HG03354 (cell line): ENCODE results near the gene NUP210L.
"Not testable (repeated sequence)": the region's sequence is repeated elsewhere in the genome, so short reads cannot be mapped to it uniquely, and the experiment has no call there.

Experiments used
- ATAC-seq: cut with Tn5 transposase; IDR thresholded peaks from one replicate; pipeline ENCODE4 v1.9.1; 2021; ENCODE audit warnings: mild to moderate bottlenecking; ENCODE audit not compliant: unreplicated experiment, poor library complexity, severe bottlenecking

Gene NUP210L

DNA sequence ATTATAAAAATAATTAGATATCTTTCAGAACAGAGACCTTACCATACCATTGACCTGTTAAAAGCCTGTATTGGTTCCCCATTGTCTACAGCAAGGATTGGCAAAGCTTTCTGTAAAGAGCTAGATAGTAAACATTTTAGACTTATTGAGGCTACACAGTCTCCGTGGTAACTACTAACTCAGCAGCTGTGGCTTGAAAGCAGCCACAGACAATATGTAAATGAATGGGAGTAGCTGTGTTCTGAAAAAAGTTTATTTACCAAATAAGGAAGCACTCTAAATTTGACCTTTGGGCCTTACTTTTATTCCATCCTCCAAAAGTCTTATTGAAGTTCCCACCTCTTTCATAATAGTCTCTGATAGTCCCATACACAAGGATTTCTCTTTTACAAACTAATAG lies 39.7 kb downstream of the NUP210L start:
- ATAC-seq = no peak

DNA sequence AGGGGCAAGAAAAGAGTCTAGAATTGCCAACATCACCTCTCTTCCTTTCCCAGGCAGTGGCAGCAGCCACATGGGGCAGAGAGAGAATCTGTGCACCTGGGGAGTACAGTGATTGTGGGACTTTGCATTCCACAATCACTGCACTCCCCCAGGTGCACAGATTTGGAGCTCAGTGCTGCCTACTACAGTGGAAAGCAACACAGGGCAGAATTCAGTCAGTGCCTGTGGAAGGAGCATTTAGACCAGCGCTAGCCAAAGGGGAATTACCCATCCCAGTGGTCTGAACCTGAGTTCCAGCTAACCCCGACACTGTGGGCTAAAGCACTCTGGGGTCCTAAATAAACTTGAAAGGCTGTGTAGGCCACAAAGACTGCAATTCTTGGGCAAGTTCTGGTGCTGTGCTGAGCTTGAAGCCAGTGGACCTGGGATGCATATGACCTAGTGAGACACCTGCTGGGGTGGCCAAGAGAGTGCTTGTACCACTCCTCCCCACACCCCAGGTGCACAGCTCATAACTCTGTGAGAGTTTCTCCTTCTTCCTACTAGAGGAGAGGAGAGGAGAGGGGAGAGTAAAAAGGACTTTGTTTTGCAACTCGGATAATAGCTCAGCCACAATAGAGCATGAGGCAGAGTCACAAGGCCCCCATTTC lies 50.3 kb downstream of the NUP210L start:
- ATAC-seq = no peak

DNA sequence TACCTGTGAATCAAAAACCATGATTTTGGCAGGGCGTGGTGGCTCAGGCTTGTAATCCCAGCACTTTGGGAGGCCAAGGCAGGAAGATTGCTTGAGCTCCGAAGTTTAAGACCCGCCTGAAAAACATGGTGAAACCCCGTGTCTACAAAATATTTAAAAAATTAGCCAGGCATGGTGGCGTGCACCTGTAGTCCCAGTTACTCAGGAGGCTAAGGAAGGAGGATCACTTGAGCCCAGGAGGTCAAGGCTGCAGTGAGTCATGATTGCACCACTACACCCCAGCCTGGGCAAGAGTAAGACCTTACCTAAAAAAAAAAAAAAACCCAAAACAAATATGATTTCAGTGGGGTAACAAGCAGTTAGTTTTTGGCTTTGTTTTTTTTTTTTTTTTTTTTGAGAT lies 54.7 kb downstream of the NUP210L start:
- ATAC-seq = not testable (repeated sequence)

DNA sequence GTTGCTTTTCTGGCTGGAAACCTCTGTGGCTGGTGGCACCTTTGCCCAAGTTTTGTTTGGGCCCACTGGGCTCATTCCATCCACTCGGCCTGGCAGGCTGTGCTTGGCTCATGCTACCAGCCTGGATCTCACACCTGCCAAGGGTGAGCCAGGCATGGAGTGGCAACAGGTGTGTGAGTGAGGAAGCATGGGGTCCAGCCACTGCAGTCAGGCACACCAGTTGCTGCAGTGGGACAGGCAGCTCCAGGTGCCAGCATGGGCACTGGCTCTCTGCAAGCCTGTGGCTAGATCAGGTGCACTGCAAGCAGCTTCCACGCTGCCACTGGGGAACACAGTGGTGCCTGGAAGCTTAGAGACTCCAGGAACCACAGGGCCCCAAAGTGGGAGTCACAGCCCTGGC lies 57.0 kb downstream of the NUP210L start:
- ATAC-seq = no peak

DNA sequence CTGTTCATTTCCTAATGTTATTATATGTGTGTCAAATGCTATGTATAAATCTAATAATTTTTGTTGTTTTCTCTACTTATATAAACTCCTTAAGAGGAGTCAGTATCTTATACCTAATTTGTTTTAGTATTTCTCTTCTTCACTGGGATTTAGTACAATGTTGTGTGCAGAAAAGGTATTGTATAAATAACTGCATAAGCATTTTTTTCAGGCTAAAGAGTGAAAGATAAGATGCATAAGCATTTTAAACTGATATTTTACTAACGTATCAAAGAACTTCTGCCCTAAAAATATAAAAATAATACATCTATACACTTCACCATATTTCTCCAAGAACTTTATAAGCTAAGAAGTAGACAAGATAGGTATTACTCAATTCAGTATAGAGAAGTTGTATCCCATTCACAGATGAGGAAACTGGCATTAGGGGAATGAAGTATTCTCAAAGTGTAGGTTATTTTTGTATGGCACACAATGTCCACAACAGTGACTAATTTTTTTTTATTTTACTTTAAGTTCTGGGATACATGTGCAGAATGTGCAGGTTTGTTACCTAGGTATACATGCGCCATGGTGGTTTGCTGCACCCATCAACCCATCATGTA lies 59.3 kb downstream of the NUP210L start:
- no peak for ATAC-seq

DNA sequence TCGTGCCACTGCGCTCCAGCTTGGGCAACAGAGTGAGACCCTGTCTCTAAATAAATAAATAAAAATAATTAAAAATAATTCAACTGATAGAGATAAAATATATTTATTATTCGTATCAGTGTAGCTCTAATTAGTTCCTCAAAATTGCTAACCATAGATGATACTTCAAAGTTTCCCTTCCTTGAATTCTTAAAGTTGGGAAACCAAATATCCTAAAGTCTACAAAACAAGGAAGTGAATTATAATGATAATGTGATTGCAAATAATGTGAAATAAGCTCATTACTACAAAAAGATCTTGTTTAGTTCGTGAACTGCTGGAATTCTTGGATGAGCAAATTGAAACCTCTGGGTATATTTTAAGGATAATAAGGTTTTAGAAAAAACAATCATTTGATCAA lies 60.5 kb downstream of the NUP210L start:
- no peak for ATAC-seq

DNA sequence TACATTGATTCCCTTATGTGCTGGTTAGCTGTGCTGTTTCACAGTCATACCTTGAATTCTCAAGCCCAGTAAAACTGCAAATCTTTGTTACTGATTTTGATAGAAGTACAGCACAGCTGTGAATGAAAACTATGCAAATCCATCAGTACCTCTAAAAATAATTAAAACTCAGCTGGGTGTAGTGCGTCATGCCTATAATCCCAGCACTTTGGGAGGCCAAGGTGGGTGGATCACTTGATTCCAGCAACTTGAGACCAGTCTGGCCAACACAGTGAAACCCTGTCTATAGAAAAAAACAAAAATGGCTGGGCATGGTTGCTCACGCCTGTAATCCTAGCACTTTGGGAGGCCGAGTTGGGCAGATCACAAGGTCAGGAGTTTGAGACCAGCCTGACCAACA lies 61.2 kb downstream of the NUP210L start:
- no peak for ATAC-seq

DNA sequence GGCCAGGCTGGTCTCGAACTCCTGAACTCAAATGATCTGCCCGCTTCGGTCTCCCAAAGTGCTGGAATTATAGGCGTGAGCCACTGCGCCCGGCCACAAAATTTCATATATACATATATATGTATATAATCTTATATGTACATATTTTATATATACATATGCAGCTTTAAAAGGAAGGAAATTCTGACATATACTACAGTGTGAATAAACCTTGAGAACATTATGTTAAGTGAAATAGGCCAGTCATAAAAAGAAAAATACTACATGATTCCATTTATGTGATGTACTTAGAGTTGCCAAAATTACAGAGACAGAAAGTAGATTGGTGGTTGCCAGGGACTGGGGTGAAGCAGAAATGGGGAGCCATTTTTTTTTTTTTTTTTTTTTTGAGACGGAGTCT lies 63.2 kb downstream of the NUP210L start:
- ATAC-seq = no peak

DNA sequence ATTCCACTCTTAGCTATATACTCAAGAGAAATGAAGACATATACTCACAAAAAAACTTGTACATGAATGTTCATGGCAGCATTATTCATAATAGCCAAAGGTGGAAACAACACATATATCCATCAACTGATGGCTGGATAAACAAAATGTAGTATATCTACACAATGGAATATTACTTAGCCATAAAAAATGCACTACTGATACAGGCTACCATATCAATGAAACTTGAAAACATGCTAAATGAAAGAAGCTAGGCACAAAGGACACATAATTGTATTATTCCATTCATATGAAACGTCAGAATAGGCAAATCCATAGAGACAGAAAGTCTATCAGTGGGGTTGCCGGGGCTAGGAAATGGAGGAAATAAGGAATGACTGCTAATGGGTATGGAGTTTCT lies 67.3 kb downstream of the NUP210L start:
- no peak for ATAC-seq

DNA sequence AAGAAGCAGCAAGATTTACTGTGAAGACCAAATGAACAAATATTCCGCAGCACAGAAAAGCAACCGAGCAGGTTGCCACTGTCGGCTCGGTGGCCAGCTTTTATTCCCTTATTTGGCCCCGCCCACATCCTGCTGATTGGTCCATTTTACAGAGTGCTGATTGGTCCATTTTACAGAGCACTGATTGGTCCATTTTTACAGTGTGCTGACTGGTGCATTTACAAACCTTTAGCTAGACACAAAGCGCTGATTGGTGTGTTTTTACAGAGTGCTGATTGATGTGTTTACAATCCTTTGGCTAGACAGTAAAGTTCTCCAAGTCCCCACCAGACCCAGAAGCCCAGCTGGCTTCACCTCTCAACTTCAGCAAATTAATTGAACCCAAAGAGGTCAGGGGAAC lies 71.8 kb downstream of the NUP210L start:
- not testable (repeated sequence) for ATAC-seq

DNA sequence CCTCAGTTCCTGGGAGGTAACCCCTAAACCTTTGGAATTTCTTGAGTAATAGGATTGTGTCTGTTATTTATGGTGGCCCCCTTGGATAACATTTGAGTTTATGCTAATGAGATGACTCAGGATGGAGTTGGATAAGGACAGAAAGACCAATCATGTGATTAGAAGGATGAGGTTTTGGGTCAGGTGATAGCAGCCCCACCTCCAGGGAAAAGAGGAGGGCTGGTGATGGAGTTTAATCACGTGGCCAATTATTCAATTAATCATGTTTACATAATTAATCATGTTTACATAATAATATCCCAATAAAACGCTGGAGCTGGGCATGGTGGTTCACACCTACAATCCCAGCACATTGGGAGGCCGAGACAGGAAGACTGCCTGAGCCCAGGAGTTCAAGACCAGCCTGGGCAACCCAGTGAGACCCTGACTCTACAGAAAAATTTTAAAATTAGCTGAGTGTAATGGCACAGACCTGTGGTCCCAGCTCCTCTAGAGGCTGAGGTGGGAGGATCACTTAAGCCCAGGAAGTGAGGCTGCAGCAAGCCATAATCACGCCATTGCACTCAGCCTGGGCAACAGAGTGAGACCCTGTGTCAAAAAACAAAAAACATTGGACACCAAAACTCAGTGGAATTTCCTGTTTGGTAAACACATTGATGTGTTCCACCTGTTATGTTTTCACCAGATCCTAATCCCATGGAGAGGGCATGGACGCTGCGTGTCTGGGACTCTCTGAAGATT lies 73.3 kb downstream of the NUP210L start:
- no peak for ATAC-seq

DNA sequence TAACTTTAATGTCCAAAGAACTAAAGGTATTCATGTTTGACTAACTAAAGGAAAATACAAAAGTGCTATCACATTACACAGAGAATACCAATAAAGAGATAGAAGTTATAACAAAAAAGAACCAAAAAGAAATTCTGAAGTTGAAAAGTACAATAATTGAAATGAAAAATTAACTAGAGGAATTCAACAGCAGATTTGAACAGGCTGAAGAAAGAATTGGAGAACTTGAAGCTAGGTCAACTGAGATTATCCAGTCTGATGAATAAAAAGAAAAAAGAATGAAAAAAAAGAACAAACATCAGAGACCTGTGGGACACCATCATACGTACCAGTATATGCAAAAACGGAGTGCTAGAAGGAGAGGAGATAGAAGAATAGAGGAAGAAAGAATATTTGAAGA lies 78.5 kb downstream of the NUP210L start:
- no peak for ATAC-seq

DNA sequence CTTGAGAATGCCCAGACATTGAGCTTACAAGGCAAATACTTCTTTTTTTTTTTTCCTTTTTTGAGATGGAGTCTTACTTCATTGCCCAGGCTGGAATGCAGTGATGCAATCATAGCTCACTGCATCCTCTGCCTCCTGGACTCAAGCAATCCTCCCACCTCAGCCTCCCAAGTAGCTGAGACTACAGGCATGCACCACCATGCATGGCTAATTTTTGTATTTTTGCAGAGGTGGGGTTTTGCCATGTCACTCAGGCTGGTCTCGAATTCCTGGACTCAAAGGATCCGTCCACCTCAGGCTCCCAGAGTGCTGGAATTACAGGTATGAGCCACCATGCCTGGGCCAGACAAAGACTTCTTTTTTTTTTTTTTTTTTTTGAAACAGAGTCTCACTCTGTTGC lies 79.1 kb downstream of the NUP210L start:
- no peak for ATAC-seq

DNA sequence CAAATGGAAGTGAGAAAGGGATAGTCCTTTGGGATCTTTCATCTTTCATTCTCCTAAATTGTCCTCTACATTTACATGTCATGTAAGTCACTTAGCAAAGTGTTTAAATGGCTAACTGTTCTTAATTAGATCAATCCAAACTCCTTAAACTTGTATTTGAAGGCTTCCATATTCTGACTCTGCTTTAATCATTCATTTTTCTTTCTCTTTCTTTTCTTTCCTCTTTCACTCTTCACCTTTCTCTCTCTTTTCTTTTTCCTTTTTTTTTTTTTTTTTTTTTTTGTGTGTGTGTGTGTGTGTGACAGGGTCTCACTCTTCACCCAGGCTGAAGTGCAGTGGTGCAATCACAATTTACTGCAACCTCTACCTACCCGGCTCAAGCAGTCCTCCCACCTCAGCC lies 92.6 kb downstream of the NUP210L start:
- no peak for ATAC-seq

DNA sequence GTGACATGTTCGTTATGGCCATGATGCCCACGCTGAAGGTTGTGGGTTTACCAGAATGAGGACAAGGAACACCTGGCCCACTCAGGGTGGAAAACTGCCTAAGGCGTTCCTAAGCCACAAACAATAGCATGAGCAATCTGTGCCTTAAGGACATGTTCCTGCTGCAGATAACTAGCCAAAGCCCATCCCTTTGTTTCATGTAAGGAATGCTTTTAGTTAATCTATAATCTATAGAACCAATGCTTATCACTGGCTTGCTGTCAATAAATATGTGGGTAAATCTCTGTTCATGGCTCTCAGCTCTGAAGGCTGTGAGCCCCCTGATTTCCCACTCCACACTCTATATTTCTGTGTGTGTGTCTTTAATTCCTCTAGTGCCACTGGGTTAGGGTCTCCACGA lies 107.4 kb downstream of the NUP210L start:
- ATAC-seq = not testable (repeated sequence)

DNA sequence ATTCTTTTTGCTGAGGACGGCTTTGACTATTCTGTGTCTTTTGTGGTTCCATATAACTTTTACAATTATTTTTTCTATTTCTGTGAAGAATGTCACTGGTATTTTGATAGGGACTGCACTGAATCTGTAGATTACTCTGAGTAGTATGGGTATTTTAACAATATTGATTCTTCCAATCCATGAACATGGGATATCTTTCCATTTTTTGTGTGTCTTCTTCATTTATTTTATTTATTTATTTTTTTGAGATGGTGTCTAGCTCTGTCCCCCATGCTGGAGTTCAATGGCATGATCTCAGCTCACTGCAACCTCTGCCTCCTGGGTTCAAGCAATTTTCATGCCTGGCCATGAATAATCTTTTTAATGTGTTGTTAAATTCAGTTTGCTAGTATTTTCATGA lies 121.2 kb downstream of the NUP210L start:
- ATAC-seq = not testable (repeated sequence)

DNA sequence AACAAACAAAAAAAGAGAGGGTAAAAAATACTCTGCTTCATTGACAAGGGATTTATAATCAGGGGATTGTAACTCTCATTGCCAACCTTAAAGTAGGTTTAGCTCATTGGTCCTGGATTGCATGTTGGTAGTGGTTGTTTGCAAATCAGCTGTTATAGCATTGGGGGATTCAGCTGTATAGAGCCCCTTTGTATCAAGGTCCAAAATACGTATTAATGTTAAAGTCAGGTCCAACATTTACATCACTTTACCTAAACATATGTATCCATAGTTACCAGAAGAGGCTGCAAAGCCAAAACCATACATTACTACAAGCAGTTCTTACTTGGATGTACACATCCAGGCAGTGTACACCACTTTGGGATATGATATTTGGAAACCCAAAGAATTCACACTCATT lies 134.9 kb downstream of the NUP210L start:
- ATAC-seq = no peak

DNA sequence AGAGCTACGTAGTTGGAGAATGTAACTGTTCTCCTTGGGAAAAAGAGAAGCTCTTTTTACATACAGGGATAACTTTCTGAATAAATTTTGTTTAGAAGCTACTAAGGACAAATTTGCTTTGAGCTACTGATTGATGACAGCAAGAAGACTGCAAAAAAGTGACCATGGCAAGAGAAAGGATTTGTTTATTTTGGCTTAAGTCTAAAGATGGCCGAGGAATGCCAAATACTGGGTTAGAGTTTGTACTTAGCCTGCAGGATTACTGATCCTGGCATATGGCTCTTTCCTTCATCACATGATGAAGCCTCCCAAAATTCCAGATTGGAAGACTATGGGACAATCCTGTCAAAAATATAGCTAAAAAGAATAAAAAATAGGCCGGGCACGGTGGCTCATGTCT lies 135.6 kb downstream of the NUP210L start:
- ATAC-seq = no peak

DNA sequence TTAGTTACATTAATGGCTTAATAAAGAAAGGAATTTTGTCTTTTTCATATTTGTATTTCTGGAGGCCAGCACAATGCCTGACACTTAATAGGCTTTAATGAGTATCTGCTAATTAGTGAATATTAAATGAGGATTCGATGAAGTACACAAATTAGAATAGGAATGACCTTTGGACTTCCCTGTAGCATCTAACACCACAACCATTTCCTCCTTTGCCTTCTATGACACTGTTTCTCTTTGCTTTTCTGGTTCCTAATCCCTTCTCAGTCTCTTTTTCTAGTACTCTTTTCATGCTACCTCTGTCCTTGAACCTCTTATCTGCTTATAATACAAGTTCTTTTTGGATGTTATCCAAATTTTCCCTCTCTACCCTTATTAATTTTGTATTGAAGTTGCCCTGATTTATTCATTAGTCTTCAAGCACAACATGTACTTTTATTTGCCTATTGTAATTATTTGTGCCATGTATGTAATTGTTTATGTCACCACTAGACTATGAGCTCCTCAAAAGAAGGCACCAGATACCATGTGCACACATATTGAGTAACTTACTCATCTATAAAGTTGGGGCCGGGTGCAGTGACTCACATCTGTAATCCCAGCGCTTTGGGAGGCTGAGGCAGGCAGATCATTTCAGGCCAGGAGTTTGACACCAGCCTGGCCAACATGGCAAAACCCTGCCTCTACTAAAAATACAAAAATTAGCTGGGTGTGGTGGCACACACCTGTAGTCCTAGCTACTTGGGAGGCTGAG lies 140.5 kb downstream of the NUP210L start:
- no peak for ATAC-seq

DNA sequence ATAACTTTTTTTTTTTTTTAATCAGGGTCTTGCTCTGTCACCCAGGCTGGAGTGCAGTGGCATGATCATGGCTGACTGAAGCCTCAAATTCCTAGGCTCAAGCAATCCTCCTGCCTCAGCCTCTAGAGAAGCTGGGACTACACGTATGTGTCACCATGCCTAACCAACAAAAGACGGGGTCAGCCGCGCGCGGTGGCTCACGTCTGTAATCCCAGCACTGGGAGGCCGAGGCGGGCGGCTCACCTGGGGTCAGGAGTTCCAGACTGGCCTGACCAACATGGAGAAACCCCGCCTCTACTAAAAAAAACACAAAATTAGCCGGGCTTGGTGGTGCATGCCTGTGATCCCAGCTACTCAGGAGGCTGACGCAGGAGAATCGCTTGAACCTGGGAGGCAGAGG lies 142.3 kb downstream of the NUP210L start:
- not testable (repeated sequence) for ATAC-seq

DNA sequence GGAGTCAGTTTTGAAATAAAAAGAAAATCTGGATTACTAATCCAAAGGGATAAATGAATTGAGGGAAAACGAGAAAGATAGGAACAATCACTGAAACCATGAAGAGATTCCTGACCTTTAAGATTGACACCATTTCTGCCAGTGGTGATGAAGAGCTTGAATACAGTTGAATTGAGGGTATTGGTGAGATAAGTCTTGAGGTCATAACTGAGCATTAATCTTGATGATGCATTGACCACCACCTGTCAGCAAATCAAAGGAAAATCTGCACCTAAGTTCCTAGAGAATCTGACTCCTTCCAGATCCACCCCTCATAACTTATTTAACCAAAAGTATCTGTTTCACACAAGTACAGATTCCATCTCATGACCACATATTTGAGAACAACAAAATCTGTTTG lies 142.7 kb downstream of the NUP210L start:
- no peak for ATAC-seq
